GM23248 (cell line): ENCODE data around the gene CCDC117.

Experiments
- EZH2 ChIP-seq: fragments of 200-600 bp; sonication (generic); IDR thresholded peaks from 2 replicates; pipeline ENCODE4 v1.6.1; 2018; ENCODE audit warnings: antibody characterized with exemption, mild to moderate bottlenecking; ENCODE audit not compliant: insufficient read depth, poor library complexity, severe bottlenecking
- EZH2phosphoT487 ChIP-seq: fragments of 200-600 bp; sonication (generic); IDR thresholded peaks from 2 replicates; pipeline ENCODE4 v1.6.1; 2018; ENCODE audit warnings: antibody characterized with exemption, moderate library complexity, mild to moderate bottlenecking, low read depth; ENCODE audit not compliant: insufficient read depth

- no peak for TF ChIP-seq EZH2
- no peak for TF ChIP-seq EZH2phosphoT487
These were observed 969 bp downstream of the CCDC117 start for GRCh38 chr22:28773461-28773867.
